Astrocyte (in vitro differentiated cells and primary cell): ENCODE measurements around the gene CSK. TPM values are rescaled to one million over a fixed set of nuclear protein-coding genes. Genes with fewer than 3 reads are reported as not detected.

Source experiments
- DNase-seq: peaks from one replicate; pipeline ENCODE4 v3.0.0-alpha.2; 2010; ENCODE audit warnings: low read depth
- FAIRE-seq: peaks from 2 replicates; lab custom pipeline; 2011; peaks lifted over from hg19 to GRCh38; lab: Jason Lieb, UNC
- H2AFZ ChIP-seq: 2 replicates; pipeline ENCODE4 v1.6.0; 2012; ENCODE audit warnings: low read depth, low read length, inconsistent platforms
- H3K27ac ChIP-seq: 2 replicates; pipeline ENCODE4 v1.5.1; 2011; ENCODE audit warnings: low read depth, low read length, inconsistent platforms
- H3K27me3 ChIP-seq: 2 replicates; pipeline ENCODE4 v1.6.0; 2011; ENCODE audit warnings: low read length, inconsistent platforms; ENCODE audit not compliant: insufficient read depth
- H3K36me3 ChIP-seq: 2 replicates; pipeline ENCODE4 v1.5.1; 2011; ENCODE audit warnings: low read length, inconsistent platforms; ENCODE audit not compliant: insufficient read depth
- H3K4me1 ChIP-seq: 2 replicates; pipeline ENCODE4 v1.5.1; 2011; ENCODE audit warnings: low read length, inconsistent platforms; ENCODE audit not compliant: insufficient read depth
- H3K4me2 ChIP-seq: 2 replicates; pipeline ENCODE4 v1.6.0; 2012; ENCODE audit warnings: low read length, inconsistent platforms
- H3K4me3 ChIP-seq: 2 replicates; pipeline ENCODE4 v1.5.1; 2011; ENCODE audit warnings: low read depth, mild to moderate bottlenecking, low read length, inconsistent platforms; ENCODE audit not compliant: insufficient read depth
- H3K79me2 ChIP-seq: 2 replicates; pipeline ENCODE4 v1.6.0; 2012; ENCODE audit warnings: mild to moderate bottlenecking, low read length, inconsistent platforms; ENCODE audit not compliant: insufficient read depth
- H3K9ac ChIP-seq: 2 replicates; pipeline ENCODE4 v1.6.0; 2012; ENCODE audit warnings: mild to moderate bottlenecking, low read length, inconsistent platforms
- H3K9me3 ChIP-seq: 2 replicates; pipeline ENCODE4 v1.5.1; 2012; ENCODE audit warnings: low read depth, mild to moderate bottlenecking, low read length, inconsistent platforms; ENCODE audit not compliant: insufficient read depth
- H4K20me1 ChIP-seq: 2 replicates; pipeline ENCODE4 v1.6.0; 2012; ENCODE audit warnings: low read length, inconsistent platforms; ENCODE audit not compliant: insufficient read depth
- H3K27ac Mint-ChIP-seq: one replicate; pipeline ENCODE4 v1.8.0; 2021; ENCODE audit warnings: mild to moderate bottlenecking, mixed read lengths; ENCODE audit not compliant: unreplicated experiment
- H3K27me3 Mint-ChIP-seq: one replicate; pipeline ENCODE4 v1.8.0; 2021; ENCODE audit warnings: low read depth, mixed read lengths; ENCODE audit not compliant: unreplicated experiment
- H3K36me3 Mint-ChIP-seq: one replicate; pipeline ENCODE4 v1.8.0; 2021; ENCODE audit warnings: low read depth, mixed read lengths; ENCODE audit not compliant: unreplicated experiment
- H3K4me1 Mint-ChIP-seq: one replicate; pipeline ENCODE4 v1.8.0; 2021; ENCODE audit warnings: low read depth, mixed read lengths; ENCODE audit not compliant: unreplicated experiment
- H3K4me3 Mint-ChIP-seq: one replicate; pipeline ENCODE4 v1.8.0; 2021; ENCODE audit warnings: mild to moderate bottlenecking, moderate library complexity, mixed read lengths; ENCODE audit not compliant: unreplicated experiment
- H3K9me3 Mint-ChIP-seq: one replicate; pipeline ENCODE4 v1.8.0; 2021; ENCODE audit warnings: mild to moderate bottlenecking, mixed read lengths; ENCODE audit not compliant: unreplicated experiment
- EZH2 ChIP-seq: IDR thresholded peaks from 2 replicates; pipeline ENCODE4 v1.6.1; 2012; ENCODE audit warnings: mild to moderate bottlenecking, low read length, inconsistent platforms; ENCODE audit not compliant: insufficient read depth
- microRNA-seq: library from miRNA; unstranded; fragments of <30 nt; microRNA quantifications from one replicate; pipeline ENCODE4 v1.2.0, GENCODE V29; 2020
- total RNA-seq: library from RNA; stranded (reverse); gene quantifications from 2 replicates; pipeline ENCODE4 v1.2.1, GENCODE V29; 2021
- TF ChIP-seq, protein P1 (sequence below): IDR thresholded peaks from 2 replicates; pipeline ENCODE4 v1.5.1; 2011; ENCODE audit warnings: low read depth, mild to moderate bottlenecking, inconsistent platforms, low read length, moderate library complexity; ENCODE audit not compliant: insufficient read depth

The CSK gene
- total RNA-seq, 1 donor from 2014 or later, result 49.8 TPM

DNA sequence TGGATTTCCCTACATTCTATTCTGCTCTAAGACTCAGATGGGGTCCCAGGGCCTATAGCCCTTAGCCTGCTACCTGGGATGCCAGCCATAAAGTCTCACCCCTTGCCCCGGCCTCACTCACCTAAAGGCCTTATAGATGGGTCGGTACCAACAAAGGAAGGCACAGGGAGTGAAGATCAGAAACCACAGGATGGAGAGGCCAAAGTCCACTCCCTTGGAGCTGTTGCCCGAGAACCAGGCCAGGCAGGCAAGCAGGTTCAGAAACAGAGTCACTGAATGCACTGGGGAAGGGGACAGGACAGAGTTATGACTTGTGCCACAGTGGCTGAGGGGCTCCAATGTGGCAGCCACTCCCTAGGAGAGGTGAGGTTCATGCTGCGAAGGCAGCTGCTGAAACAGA, 68.5 kb downstream of the CSK start:
- Mint-ChIP-seq H3K27ac (no peak overlapping the region), H3K4me3 (no peak overlapping the region), H3K9me3 (no peaks in the 10 kb centered on the region), H3K36me3 (peaks cover 9% of the 10 kb centered on the region), H3K27me3 (no peaks in the 10 kb centered on the region), H3K4me1 (no peaks in the 10 kb centered on the region)
- Histone ChIP-seq H3K4me2 (no peak overlapping the region), H3K27ac (no peak overlapping the region), H3K79me2 (no peaks in the 10 kb centered on the region), H3K4me1 (no peaks in the 10 kb centered on the region), H3K4me3 (no peak overlapping the region), H2AFZ (no peak overlapping the region), H4K20me1 (peaks cover 8% of the 10 kb centered on the region), H3K36me3 (peaks cover 15% of the 10 kb centered on the region), H3K9ac (no peak overlapping the region), H3K9me3 (no peaks in the 10 kb centered on the region), H3K27me3 (no peaks in the 10 kb centered on the region)
- TF ChIP-seq, protein P1, sequence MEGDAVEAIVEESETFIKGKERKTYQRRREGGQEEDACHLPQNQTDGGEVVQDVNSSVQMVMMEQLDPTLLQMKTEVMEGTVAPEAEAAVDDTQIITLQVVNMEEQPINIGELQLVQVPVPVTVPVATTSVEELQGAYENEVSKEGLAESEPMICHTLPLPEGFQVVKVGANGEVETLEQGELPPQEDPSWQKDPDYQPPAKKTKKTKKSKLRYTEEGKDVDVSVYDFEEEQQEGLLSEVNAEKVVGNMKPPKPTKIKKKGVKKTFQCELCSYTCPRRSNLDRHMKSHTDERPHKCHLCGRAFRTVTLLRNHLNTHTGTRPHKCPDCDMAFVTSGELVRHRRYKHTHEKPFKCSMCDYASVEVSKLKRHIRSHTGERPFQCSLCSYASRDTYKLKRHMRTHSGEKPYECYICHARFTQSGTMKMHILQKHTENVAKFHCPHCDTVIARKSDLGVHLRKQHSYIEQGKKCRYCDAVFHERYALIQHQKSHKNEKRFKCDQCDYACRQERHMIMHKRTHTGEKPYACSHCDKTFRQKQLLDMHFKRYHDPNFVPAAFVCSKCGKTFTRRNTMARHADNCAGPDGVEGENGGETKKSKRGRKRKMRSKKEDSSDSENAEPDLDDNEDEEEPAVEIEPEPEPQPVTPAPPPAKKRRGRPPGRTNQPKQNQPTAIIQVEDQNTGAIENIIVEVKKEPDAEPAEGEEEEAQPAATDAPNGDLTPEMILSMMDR, result no peak
- TF ChIP-seq EZH2, result no peak
- FAIRE-seq (no peak), DNase-seq (no peak)

DNA sequence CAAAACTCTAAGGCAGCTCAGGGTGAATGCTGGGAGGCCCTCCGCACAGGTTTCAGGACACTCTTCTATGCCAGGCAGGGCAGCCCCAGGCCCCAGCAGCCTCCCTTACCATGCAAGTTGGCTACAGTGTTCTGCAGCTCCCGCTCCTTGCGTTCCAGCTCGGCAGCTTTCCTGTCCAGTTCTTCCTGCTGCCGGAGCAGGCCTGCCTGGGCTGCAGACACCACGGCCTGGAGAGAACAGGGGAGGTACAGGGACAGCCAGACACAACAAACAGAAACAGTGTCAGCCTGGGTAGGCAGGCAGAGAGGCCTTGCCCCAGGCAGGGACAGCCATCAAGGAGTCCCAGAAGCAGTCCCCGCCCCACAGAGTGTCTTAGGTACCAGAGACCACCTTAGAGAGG, 70.1 kb downstream of the CSK start:
- Histone ChIP-seq H3K4me3 (no peak overlapping the region), H2AFZ (no peak overlapping the region), H3K27me3 (no peaks in the 10 kb centered on the region), H3K79me2 (peaks cover 4% of the 10 kb centered on the region), H3K36me3 (peaks cover 15% of the 10 kb centered on the region), H3K4me1 (no peaks in the 10 kb centered on the region), H3K9me3 (no peaks in the 10 kb centered on the region), H3K27ac (no peak overlapping the region), H4K20me1 (peaks cover 19% of the 10 kb centered on the region), H3K9ac (no peak overlapping the region), H3K4me2 (no peak overlapping the region)
- Mint-ChIP-seq H3K4me3 (no peak overlapping the region), H3K9me3 (no peaks in the 10 kb centered on the region), H3K27me3 (no peaks in the 10 kb centered on the region), H3K4me1 (no peaks in the 10 kb centered on the region), H3K27ac (no peak overlapping the region), H3K36me3 (peaks cover 9% of the 10 kb centered on the region)
- FAIRE-seq (no peak), DNase-seq (no peak)
- no peak for TF ChIP-seq EZH2
- TF ChIP-seq, protein P1, result no peak

Small RNA genes within 50 kb of the gene (microRNA-seq; reads per million reads assigned to microRNA genes)
- gene MIR4513, result not detected
- gene MIR6882, result 1.1 reads per million

Other genes starting within 250 kb of the CSK start
- 11.9 and 18.5 TPM in 2 replicates for gene ARID3B, start 240.9 kb upstream of the CSK start, total RNA-seq
- 57.4 and 65.8 TPM in 2 replicates for gene CLK3, start 166.2 kb upstream of the CSK start, total RNA-seq
- 44.1 and 47.6 TPM in 2 replicates for gene EDC3, start 86.1 kb upstream of the CSK start, total RNA-seq
- gene CYP1A1, start 56.6 kb upstream of the CSK start, total RNA-seq, result 0.58 and 0.91 TPM in 2 replicates
- not detected in 2 replicates for gene CYP1A2, start 33.2 kb upstream of the CSK start, total RNA-seq
- gene LMAN1L, start 30.8 kb downstream of the CSK start, total RNA-seq, result 0.32 TPM in 1 of 2 replicates, not detected in the other
- not detected in 2 replicates for gene CPLX3, start 44.5 kb downstream of the CSK start, total RNA-seq
- 14.2 and 15.6 TPM in 2 replicates for gene ULK3, start 61.1 kb downstream of the CSK start, total RNA-seq
- gene SCAMP2, start 91.3 kb downstream of the CSK start, total RNA-seq, result 56.4 and 58.7 TPM in 2 replicates
- gene MPI, start 108.0 kb downstream of the CSK start, total RNA-seq, result 25.9 and 29.2 TPM in 2 replicates
- 86.4 and 97.1 TPM in 2 replicates for gene FAM219B, start 124.8 kb downstream of the CSK start, total RNA-seq
- 192 and 207 TPM in 2 replicates for gene COX5A, start 156.0 kb downstream of the CSK start, total RNA-seq
- 4.1 and 4.7 TPM in 2 replicates for gene RPP25, start 174.7 kb downstream of the CSK start, total RNA-seq
- gene SCAMP5, start 213.5 kb downstream of the CSK start, total RNA-seq, result 18.7 and 23.1 TPM in 2 replicates
- 7.3 and 7.5 TPM in 2 replicates for gene PPCDC, start 241.5 kb downstream of the CSK start, total RNA-seq